Mammary epithelial cell (primary cell): ENCODE results near the gene PACSIN2.

Experiments used
- EZH2 ChIP-seq: IDR thresholded peaks from 2 replicates; pipeline ENCODE4 v1.6.1; 2012; ENCODE audit warnings: low read length, inconsistent platforms, borderline replicate concordance
- TF ChIP-seq, protein P1 (sequence below), 2 donors: IDR thresholded peaks in 1 of 2; conservative IDR thresholded peaks in 1 of 2; 2 replicates each; pipeline ENCODE4 v1.5.1; 2011 to 2012; ENCODE audit warnings: inconsistent platforms in 2 of 2, low read length in 2 of 2, mild to moderate bottlenecking in 2 of 2, control low read depth in 1 of 2, low read depth in 1 of 2; ENCODE audit not compliant: insufficient read depth in 1 of 2; ENCODE audit errors: extremely low read depth in 1 of 2

DNA sequence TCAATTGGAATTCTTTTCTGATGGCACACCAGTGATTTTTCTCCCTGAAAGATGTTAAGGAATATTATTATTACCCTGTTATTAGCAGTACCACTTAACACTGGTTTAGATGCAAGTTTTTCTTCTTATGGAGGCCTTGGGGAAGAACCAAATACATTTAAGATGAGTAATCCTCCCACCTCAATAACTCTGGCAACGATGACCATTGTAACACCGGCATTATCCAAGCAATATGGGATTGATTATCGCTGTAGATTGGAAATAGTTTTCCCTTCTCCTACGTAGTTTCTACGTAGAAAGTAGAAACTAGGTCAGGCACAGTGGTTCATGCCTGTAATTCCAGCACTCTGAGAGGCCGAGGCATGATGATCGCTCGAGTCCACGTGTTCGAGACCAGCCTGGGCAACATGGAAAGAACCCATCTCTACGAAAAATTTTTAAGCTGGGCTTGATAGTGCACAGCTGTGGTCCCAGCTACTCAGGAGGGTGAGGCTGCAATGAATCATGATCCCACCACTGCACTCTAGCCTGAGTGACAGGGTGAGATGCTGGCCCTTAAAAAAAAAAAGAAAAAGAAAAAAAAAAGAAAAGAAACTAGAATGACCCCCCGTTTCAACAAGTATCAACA lies 45.5 kb downstream of the PACSIN2 start:
- TF ChIP-seq, protein P1, sequence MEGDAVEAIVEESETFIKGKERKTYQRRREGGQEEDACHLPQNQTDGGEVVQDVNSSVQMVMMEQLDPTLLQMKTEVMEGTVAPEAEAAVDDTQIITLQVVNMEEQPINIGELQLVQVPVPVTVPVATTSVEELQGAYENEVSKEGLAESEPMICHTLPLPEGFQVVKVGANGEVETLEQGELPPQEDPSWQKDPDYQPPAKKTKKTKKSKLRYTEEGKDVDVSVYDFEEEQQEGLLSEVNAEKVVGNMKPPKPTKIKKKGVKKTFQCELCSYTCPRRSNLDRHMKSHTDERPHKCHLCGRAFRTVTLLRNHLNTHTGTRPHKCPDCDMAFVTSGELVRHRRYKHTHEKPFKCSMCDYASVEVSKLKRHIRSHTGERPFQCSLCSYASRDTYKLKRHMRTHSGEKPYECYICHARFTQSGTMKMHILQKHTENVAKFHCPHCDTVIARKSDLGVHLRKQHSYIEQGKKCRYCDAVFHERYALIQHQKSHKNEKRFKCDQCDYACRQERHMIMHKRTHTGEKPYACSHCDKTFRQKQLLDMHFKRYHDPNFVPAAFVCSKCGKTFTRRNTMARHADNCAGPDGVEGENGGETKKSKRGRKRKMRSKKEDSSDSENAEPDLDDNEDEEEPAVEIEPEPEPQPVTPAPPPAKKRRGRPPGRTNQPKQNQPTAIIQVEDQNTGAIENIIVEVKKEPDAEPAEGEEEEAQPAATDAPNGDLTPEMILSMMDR (conservative IDR thresholded peaks at IDR 0.05 in 1 of 2, IDR thresholded peaks at IDR 0.05 in 1 of 2; ENCODE audit: extremely low read depth in 1 of 2, insufficient read depth in 1 of 2, low read depth in 1 of 2, low read length in 2 of 2), result no peak
- no peak for TF ChIP-seq EZH2
